GM12801 (cell line): ENCODE data around the gene NBEAL2.

Source experiments
- TF ChIP-seq, protein P1 (sequence below): IDR thresholded peaks from one replicate; pipeline ENCODE4 v1.5.1; 2011; ENCODE audit warnings: control low read depth; ENCODE audit not compliant: insufficient read length; ENCODE audit errors: extremely low read depth

NBEAL2 gene

DNA sequence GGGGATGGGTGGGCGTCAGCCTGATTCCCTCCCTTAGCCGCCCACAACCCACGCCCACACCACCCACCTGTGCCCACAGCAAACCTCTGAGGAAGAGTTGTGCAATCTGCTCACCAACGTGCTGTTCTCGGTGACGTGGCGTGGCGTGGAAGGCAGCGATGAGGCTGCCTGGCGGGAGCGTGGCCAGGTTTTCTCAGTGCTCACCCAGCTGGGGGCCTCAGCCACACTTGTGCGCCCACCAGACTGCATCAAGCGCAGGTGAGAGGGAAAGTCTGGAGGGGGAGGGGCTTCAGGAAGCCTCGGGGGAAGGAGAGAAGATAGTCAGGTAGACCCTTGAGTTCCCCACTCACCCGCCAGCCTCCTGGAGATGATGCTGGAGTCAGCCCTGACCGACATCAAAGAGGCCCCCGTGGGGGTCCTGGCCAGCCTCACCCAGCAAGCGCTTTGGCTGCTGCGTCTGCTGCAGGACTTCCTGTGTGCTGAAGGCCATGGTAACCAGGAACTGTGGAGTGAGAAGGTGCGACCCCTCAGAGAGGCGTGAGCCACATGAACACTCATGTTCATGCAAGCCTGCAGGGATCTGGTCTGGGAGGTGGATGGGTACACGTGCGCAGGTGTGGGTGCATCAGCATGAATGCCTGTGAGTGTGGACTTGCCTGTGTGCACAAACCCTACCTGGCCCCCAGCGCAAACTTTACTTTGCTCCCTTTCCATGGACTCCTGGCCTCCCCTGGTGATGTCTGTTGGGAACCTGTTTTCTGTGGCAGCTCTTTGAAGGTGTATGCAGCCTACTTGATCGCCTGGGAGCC, 21.7 kb downstream of the NBEAL2 start:
- TF ChIP-seq, protein P1, sequence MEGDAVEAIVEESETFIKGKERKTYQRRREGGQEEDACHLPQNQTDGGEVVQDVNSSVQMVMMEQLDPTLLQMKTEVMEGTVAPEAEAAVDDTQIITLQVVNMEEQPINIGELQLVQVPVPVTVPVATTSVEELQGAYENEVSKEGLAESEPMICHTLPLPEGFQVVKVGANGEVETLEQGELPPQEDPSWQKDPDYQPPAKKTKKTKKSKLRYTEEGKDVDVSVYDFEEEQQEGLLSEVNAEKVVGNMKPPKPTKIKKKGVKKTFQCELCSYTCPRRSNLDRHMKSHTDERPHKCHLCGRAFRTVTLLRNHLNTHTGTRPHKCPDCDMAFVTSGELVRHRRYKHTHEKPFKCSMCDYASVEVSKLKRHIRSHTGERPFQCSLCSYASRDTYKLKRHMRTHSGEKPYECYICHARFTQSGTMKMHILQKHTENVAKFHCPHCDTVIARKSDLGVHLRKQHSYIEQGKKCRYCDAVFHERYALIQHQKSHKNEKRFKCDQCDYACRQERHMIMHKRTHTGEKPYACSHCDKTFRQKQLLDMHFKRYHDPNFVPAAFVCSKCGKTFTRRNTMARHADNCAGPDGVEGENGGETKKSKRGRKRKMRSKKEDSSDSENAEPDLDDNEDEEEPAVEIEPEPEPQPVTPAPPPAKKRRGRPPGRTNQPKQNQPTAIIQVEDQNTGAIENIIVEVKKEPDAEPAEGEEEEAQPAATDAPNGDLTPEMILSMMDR: no peak

DNA sequence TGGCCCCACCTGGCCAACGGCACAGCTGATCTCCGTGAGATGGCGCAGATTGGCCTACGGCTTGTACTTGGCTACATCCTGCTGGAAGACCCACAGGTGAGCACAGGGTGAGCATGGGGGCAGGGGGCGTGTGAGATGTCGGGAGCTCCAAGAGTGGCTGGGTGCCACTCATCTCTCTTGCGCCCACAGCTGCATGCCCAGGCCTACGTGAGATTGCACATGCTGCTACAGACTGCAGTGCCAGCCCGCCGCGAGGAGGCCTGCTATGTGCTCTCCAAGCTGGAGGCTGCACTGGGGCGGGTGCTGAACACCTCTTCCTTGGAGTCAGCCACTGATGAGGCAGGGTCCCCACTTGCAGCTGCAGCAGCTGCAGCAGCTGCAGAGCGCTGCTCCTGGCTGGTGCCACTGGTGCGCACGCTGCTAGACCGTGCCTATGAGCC, 22.3 kb downstream of the NBEAL2 start:
- TF ChIP-seq, protein P1: no peak

DNA sequence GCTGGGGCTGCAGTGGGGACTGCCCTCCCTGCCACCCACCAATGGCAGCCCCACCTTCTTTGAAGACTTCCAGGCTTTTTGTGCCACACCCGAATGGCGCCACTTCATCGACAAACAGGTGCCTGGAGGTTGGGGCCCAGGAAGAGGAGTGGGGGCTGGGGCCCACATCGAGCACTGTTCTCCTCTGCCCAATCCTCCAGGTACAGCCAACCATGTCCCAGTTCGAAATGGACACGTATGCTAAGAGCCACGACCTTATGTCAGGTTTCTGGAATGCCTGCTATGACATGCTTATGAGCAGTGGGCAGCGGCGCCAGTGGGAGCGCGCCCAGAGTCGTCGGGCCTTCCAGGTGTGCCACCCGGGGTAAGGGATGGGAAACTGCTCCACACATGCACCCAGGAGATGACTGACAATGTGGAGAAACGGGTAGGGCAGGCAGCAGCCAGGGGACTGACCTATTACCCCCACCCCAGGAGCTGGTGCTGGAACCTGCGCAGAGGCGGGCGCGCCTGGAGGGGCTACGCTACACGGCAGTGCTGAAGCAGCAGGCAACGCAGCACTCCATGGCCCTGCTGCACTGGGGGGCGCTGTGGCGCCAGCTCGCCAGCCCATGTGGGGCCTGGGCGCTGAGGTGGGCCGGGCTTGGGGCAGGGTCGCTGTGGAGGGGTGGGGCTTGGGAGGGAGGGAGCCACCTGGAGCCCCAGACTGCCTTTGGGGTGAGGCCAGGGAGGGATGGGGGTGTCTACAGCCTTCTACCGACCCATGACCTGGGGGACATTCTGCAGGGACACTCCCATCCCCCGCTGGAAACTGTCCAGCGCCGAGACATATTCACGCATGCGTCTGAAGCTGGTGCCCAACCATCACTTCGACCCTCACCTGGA, 22.9 kb downstream of the NBEAL2 start:
- TF ChIP-seq, protein P1: no peak

DNA sequence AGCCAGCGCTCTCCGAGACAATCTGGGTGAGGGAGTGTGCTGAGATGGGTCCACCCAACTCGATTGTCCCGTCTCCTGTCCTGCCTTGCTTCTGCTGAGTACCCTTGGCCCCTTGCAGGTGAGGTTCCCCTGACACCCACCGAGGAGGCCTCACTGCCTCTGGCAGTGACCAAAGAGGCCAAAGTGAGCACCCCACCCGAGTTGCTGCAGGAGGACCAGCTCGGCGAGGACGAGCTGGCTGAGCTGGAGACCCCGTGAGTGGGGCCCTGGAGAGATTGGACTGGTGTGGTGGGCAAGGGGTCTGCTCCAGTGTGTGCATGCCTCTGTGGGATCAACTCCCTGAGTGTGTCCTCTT, 23.6 kb downstream of the NBEAL2 start:
- TF ChIP-seq, protein P1: no peak

DNA sequence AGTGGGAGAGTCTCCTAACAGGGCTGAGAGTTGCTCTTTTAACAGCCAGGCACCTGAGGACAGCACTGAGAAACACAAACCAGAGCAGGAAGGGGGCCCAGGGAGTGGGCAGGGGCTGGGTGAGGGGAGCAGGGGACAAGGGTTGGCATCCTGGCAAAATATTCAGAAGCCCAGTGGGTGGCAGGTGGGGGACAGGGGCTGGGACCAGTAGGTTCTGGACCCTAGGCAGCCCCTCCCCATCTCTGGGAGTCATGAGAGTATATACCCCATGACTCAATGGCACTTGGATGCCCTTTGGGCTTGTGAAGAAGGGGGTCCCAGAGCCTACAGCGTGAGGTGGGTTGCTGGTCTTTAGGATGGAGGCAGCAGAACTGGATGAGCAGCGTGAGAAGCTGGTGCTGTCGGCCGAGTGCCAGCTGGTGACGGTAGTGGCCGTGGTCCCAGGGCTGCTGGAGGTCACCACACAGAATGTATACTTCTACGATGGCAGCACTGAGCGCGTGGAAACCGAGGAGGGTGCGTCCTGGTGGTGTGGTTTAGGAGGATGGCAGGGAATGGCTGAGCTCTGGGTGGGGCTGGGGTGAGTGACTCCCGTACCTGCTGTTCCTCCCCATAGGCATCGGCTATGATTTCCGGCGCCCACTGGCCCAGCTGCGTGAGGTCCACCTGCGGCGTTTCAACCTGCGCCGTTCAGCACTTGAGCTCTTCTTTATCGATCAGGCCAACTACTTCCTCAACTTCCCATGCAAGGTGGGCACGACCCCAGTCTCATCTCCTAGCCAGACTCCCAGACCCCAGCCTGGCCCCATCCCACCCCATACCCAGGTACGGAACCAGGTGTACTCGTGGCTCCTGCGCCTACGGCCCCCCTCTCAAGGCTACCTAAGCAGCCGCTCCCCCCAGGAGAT, 24.2 kb downstream of the NBEAL2 start:
- TF ChIP-seq, protein P1: no peak

DNA sequence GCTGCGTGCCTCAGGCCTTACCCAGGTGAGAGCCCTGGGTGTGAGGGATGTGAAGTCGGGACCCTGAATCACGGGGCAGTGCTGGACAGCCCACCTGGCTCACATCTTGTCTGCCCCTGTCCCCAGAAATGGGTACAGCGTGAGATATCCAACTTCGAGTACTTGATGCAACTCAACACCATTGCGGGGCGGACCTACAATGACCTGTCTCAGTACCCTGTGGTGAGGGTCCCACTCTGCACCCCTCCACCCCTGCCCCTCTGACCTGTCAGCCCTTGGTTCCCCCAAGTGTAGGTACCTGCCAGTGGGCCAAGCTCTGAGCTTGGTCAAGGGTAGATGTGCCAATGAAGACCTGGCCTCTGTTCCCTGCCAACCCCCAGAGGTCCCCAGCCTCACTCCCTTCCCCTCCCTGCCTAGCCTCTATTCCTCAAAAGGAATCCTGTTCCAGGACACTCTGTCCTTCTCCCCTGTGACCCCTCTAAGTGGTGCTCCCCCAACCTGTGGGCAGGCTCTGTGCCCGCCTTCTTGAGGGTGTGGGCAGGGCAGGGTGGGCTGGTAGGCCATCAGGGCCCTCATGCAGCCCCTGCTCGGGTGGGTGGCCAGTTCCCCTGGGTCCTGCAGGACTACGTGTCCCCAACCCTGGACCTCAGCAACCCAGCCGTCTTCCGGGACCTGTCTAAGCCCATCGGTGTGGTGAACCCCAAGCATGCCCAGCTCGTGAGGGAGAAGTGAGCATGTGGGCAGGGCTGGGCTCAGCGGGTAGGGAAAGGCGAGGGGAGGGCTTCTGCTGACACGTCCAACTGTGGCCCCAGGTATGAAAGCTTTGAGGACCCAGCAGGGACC, 25.1 kb downstream of the NBEAL2 start:
- TF ChIP-seq, protein P1: no peak
